GM12874 (cell line): ENCODE measurements around the gene TKFC.

Experiments used
- CTCF ChIP-seq: IDR thresholded peaks from 2 replicates; pipeline ENCODE4 v1.5.1; 2011; ENCODE audit warnings: low read depth, mild to moderate bottlenecking, control low read depth, low read length, moderate library complexity; ENCODE audit not compliant: insufficient read depth

TKFC gene

GRCh38 chr11:61361741-61362541 lies 28.9 kb downstream of the TKFC start, which contains the start of the genes CYB561A3 and TMEM138:
TSS of gene CYB561A3 (minus strand) at chr11:61361882. CDS start at chr11:61356713, 5,169 bp downstream.
TSS of gene TMEM138 (plus strand) at chr11:61362374. CDS start at chr11:61364391, 2,017 bp downstream.
- TF ChIP-seq CTCF, result no peak

- TF ChIP-seq CTCF, result no peak
Measured at GRCh38 chr11:61362542-61362875, 29.5 kb downstream of the TKFC start.

GRCh38 chr11:61364012-61364675 lies 31.1 kb downstream of the TKFC start:
- no peak for TF ChIP-seq CTCF

- TF ChIP-seq CTCF, result no peak
Measured at GRCh38 chr11:61367406-61367805, 34.4 kb downstream of the TKFC start.

- TF ChIP-seq CTCF, result no peak
Measured at GRCh38 chr11:61368646-61369045, 35.6 kb downstream of the TKFC start.

GRCh38 chr11:61369372-61370348 lies 36.6 kb downstream of the TKFC start:
- no peak for TF ChIP-seq CTCF
